Stimulated activated memory B cell treated with anti-CD40 and anti-IgM and Interleukin-4, amounts not matched to agents 10 μg/mL and 1 μg/mL and 100 μg/mL, for 72 hours (primary cell): ENCODE data around the gene RPP30.
"Not testable (repeated sequence)": the region's sequence is repeated elsewhere in the genome, so short reads cannot be mapped to it uniquely, and the experiment has no call there.

Experiments
- ATAC-seq: fragments of 150-1000 bp; cut with Tn5 transposase; 2 replicates; pipeline ENCODE4 v1.10.0; 2021
- H3K27ac Mint-ChIP-seq: one replicate; pipeline ENCODE4 v1.8.0; 2022; ENCODE audit warnings: mild to moderate bottlenecking, mixed read lengths
- H3K27me3 Mint-ChIP-seq: one replicate; pipeline ENCODE4 v1.8.0; 2022; ENCODE audit warnings: mixed read lengths
- H3K36me3 Mint-ChIP-seq: one replicate; pipeline ENCODE4 v1.8.0; 2022; ENCODE audit warnings: mixed read lengths
- H3K4me1 Mint-ChIP-seq: one replicate; pipeline ENCODE4 v1.8.0; 2022; ENCODE audit warnings: mixed read lengths
- H3K4me3 Mint-ChIP-seq: one replicate; pipeline ENCODE4 v1.8.0; 2022; ENCODE audit warnings: mild to moderate bottlenecking, moderate library complexity, mixed read lengths
- H3K9me3 Mint-ChIP-seq: one replicate; pipeline ENCODE4 v1.8.0; 2022; ENCODE audit warnings: mixed read lengths

Gene RPP30

GRCh38 chr10:90858461-90858968 is 13.3 kb upstream of the RPP30 start:
- peak overlapping the region; percentile 93 for H3K4me3 Mint-ChIP-seq
- H3K27me3 Mint-ChIP-seq: peaks cover 20% of the 10 kb centered on the region
- H3K9me3 Mint-ChIP-seq: no peaks in the 10 kb centered on the region
- H3K4me1 Mint-ChIP-seq: peaks cover 12% of the 10 kb centered on the region
- ATAC-seq: no peak
- H3K27ac Mint-ChIP-seq: peak overlapping the region; percentile 85
- no peaks in the 10 kb centered on the region for H3K36me3 Mint-ChIP-seq

- no peak for ATAC-seq
- H3K4me1 Mint-ChIP-seq: peaks cover 12% of the 10 kb centered on the region
- H3K36me3 Mint-ChIP-seq: no peaks in the 10 kb centered on the region
- no peak overlapping the region for H3K4me3 Mint-ChIP-seq
- H3K27me3 Mint-ChIP-seq: peaks cover 20% of the 10 kb centered on the region
- H3K27ac Mint-ChIP-seq: no peak overlapping the region
- no peaks in the 10 kb centered on the region for H3K9me3 Mint-ChIP-seq
Observed at GRCh38 chr10:90859321-90859751, 12.4 kb upstream of the RPP30 start.

GRCh38 chr10:90860790-90861189 is 11.0 kb upstream of the RPP30 start:
- no peaks in the 10 kb centered on the region for H3K9me3 Mint-ChIP-seq
- H3K27ac Mint-ChIP-seq: no peak overlapping the region
- ATAC-seq: no peak
- H3K27me3 Mint-ChIP-seq: peaks cover 17% of the 10 kb centered on the region
- no peak overlapping the region for H3K4me3 Mint-ChIP-seq
- peaks cover 12% of the 10 kb centered on the region for H3K4me1 Mint-ChIP-seq
- no peaks in the 10 kb centered on the region for H3K36me3 Mint-ChIP-seq

- no peaks in the 10 kb centered on the region for H3K36me3 Mint-ChIP-seq
- peaks cover 6% of the 10 kb centered on the region for H3K4me1 Mint-ChIP-seq
- peaks cover 27% of the 10 kb centered on the region for H3K27me3 Mint-ChIP-seq
- no peak for ATAC-seq
- H3K27ac Mint-ChIP-seq: no peak overlapping the region
- H3K9me3 Mint-ChIP-seq: no peaks in the 10 kb centered on the region
- no peak overlapping the region for H3K4me3 Mint-ChIP-seq
Observed at GRCh38 chr10:90862908-90863514, 8.8 kb upstream of the RPP30 start.

- Mint-ChIP-seq H3K4me3 (no peak overlapping the region), H3K27me3 (peaks cover 37% of the 10 kb centered on the region), H3K36me3 (no peaks in the 10 kb centered on the region), H3K27ac (no peak overlapping the region), H3K9me3 (peaks cover 4% of the 10 kb centered on the region), H3K4me1 (no peaks in the 10 kb centered on the region)
- no peak for ATAC-seq
Observed at GRCh38 chr10:90865401-90865800, 6.4 kb upstream of the RPP30 start.

- H3K36me3 Mint-ChIP-seq: no peaks in the 10 kb centered on the region
- H3K27me3 Mint-ChIP-seq: peaks cover 37% of the 10 kb centered on the region
Observed at GRCh38 chr10:90866050-90866598, 5.7 kb upstream of the RPP30 start.

GRCh38 chr10:90871279-90871765 is 452 bp upstream of the RPP30 start:
- Mint-ChIP-seq H3K4me1 (peaks cover 25% of the 10 kb centered on the region), H3K9me3 (peaks cover 4% of the 10 kb centered on the region), H3K27ac (peak overlapping the region; percentile 91), H3K27me3 (peaks cover 16% of the 10 kb centered on the region), H3K36me3 (peaks cover 6% of the 10 kb centered on the region), H3K4me3 (peak overlapping the region; percentile 97)
- peak; percentile 81 for ATAC-seq

More at GRCh38 chr10:90866050-90866598, 5.7 kb upstream of the RPP30 start:
- H3K4me1 Mint-ChIP-seq: no peaks in the 10 kb centered on the region
- H3K27ac Mint-ChIP-seq: no peak overlapping the region
- peaks cover 4% of the 10 kb centered on the region for H3K9me3 Mint-ChIP-seq
- ATAC-seq: no peak
- H3K4me3 Mint-ChIP-seq: no peak overlapping the region

GRCh38 chr10:90872648-90873020 is 860 bp downstream of the RPP30 start:
- H3K36me3 Mint-ChIP-seq: peaks cover 18% of the 10 kb centered on the region
- H3K27ac Mint-ChIP-seq: peak overlapping the region; percentile 91
- peaks cover 4% of the 10 kb centered on the region for H3K9me3 Mint-ChIP-seq
- peaks cover 25% of the 10 kb centered on the region for H3K4me1 Mint-ChIP-seq
- peaks cover 9% of the 10 kb centered on the region for H3K27me3 Mint-ChIP-seq
- H3K4me3 Mint-ChIP-seq: peak overlapping the region; percentile 97
- ATAC-seq: no peak

- H3K9me3 Mint-ChIP-seq: no peaks in the 10 kb centered on the region
- H3K4me1 Mint-ChIP-seq: peaks cover 5% of the 10 kb centered on the region
- H3K27me3 Mint-ChIP-seq: no peaks in the 10 kb centered on the region
- H3K27ac Mint-ChIP-seq: no peak overlapping the region
- no peak overlapping the region for H3K4me3 Mint-ChIP-seq
- no peak for ATAC-seq
- peaks cover 40% of the 10 kb centered on the region for H3K36me3 Mint-ChIP-seq
Observed at GRCh38 chr10:90879062-90879461, 7.3 kb downstream of the RPP30 start.

- ATAC-seq, H3K27ac Mint-ChIP-seq, H3K4me1 Mint-ChIP-seq, H3K4me3 Mint-ChIP-seq, H3K27me3 Mint-ChIP-seq, H3K9me3 Mint-ChIP-seq: not testable (repeated sequence)
- H3K36me3 Mint-ChIP-seq: peaks cover 50% of the 10 kb centered on the region
Observed at GRCh38 chr10:90880059-90880719, 8.4 kb downstream of the RPP30 start.

- no peaks in the 10 kb centered on the region for H3K27me3 Mint-ChIP-seq
- ATAC-seq: no peak
- no peak overlapping the region for H3K27ac Mint-ChIP-seq
- no peaks in the 10 kb centered on the region for H3K9me3 Mint-ChIP-seq
- H3K4me1 Mint-ChIP-seq: no peaks in the 10 kb centered on the region
- peaks cover 52% of the 10 kb centered on the region for H3K36me3 Mint-ChIP-seq
- H3K4me3 Mint-ChIP-seq: no peak overlapping the region
Observed at GRCh38 chr10:90884431-90884830, 12.7 kb downstream of the RPP30 start.

- H3K4me3 Mint-ChIP-seq: no peak overlapping the region
- no peaks in the 10 kb centered on the region for H3K27me3 Mint-ChIP-seq
- peaks cover 57% of the 10 kb centered on the region for H3K36me3 Mint-ChIP-seq
- ATAC-seq: no peak
- no peak overlapping the region for H3K27ac Mint-ChIP-seq
- H3K9me3 Mint-ChIP-seq: no peaks in the 10 kb centered on the region
- no peaks in the 10 kb centered on the region for H3K4me1 Mint-ChIP-seq
Observed at GRCh38 chr10:90885176-90885575, 13.4 kb downstream of the RPP30 start.

GRCh38 chr10:90887555-90887954 is 15.8 kb downstream of the RPP30 start:
- peaks cover 75% of the 10 kb centered on the region for H3K36me3 Mint-ChIP-seq
- H3K27me3 Mint-ChIP-seq: no peaks in the 10 kb centered on the region
- ATAC-seq: no peak
- no peaks in the 10 kb centered on the region for H3K4me1 Mint-ChIP-seq
- H3K9me3 Mint-ChIP-seq: no peaks in the 10 kb centered on the region
- H3K4me3 Mint-ChIP-seq: no peak overlapping the region
- H3K27ac Mint-ChIP-seq: no peak overlapping the region

- H3K27ac Mint-ChIP-seq: peak overlapping the region; percentile 32
- H3K9me3 Mint-ChIP-seq: no peaks in the 10 kb centered on the region
- ATAC-seq: no peak
- no peak overlapping the region for H3K4me3 Mint-ChIP-seq
- no peaks in the 10 kb centered on the region for H3K27me3 Mint-ChIP-seq
- peaks cover 84% of the 10 kb centered on the region for H3K36me3 Mint-ChIP-seq
- H3K4me1 Mint-ChIP-seq: no peaks in the 10 kb centered on the region
Observed at GRCh38 chr10:90888387-90888786, 16.6 kb downstream of the RPP30 start.

GRCh38 chr10:90889636-90890035 is 17.9 kb downstream of the RPP30 start:
- H3K9me3 Mint-ChIP-seq: no peaks in the 10 kb centered on the region
- peaks cover 84% of the 10 kb centered on the region for H3K36me3 Mint-ChIP-seq
- ATAC-seq: no peak
- H3K4me3 Mint-ChIP-seq: no peak overlapping the region
- no peaks in the 10 kb centered on the region for H3K27me3 Mint-ChIP-seq
- H3K4me1 Mint-ChIP-seq: no peaks in the 10 kb centered on the region
- no peak overlapping the region for H3K27ac Mint-ChIP-seq

- ATAC-seq: no peak
- Mint-ChIP-seq H3K4me1 (no peaks in the 10 kb centered on the region), H3K27ac (no peak overlapping the region), H3K27me3 (no peaks in the 10 kb centered on the region), H3K9me3 (no peaks in the 10 kb centered on the region), H3K4me3 (no peak overlapping the region), H3K36me3 (peaks cover 82% of the 10 kb centered on the region)
Observed at GRCh38 chr10:90890347-90890746, 18.6 kb downstream of the RPP30 start.
